GM12878 (cell line): ENCODE results near the gene CTAG1A. TPM values are rescaled to one million over a fixed set of nuclear protein-coding genes. Genes with fewer than 3 reads are reported as not detected.
"Not testable (repeated sequence)": the region's sequence is repeated elsewhere in the genome, so short reads cannot be mapped to it uniquely, and the experiment has no call there.

Experiments
- ATAC-seq: fragments of 200-7000 bp; cut with Tn5 transposase; 3 replicates; pipeline ENCODE4 v1.9.1; 2020; ENCODE audit warnings: mild to moderate bottlenecking, moderate library complexity
- Bru-seq: library from RNA; stranded (reverse); fragments of 400-500 nt; gene quantifications from one replicate; lab custom pipeline; 2021; lab: Mats Ljungman, UMichigan
- BruChase-seq, 2 experiments: library from RNA; stranded (reverse); fragments of 400-500 nt; gene quantifications; one replicate each; lab custom pipeline; 2021; lab: Mats Ljungman, UMichigan
- BruUV-seq: library from RNA; stranded (reverse); fragments of 400-500 nt; replicated peaks from 2 replicates; lab custom pipeline; 2021; lab: Mats Ljungman, UMichigan
- CTCF ChIA-PET: fragments of 300-600 bp; sonication (Branson Sonifier 250); formaldehyde crosslinking; extraction: SDS; loops from one replicate; lab custom pipeline; 2021; ENCODE audit warnings: inconsistent platforms; lab: Yijun Ruan, JAX
- POLR2A ChIA-PET: fragments of 350-600 bp; formaldehyde crosslinking; extraction: SDS; loops from one replicate; lab custom pipeline; 2021; ENCODE audit warnings: inconsistent platforms; lab: Charles Lee
- RAD21 ChIA-PET: fragments of 300-600 bp; sonication (Branson Sonifier 250); formaldehyde crosslinking; loops from one replicate; lab custom pipeline; 2023; ENCODE audit warnings: antibody characterized with exemption; ENCODE audit not compliant: unreplicated experiment; lab: Charles Lee
- SMC1A ChIA-PET: fragments of 300-600 bp; sonication (Branson Sonifier 250); formaldehyde crosslinking; loops from one replicate; lab custom pipeline; 2023; ENCODE audit not compliant: unreplicated experiment, uncharacterized antibody; lab: Charles Lee
- DNase-seq: peaks from one replicate; pipeline ENCODE4 v3.0.0-alpha.2; 2011; ENCODE audit warnings: low read depth, low spot score
- FAIRE-seq: peaks from 3 replicates; lab custom pipeline; 2011; peaks lifted over from hg19 to GRCh38; lab: Jason Lieb, UNC
- H2AFZ ChIP-seq: 2 replicates; pipeline ENCODE4 v1.6.0; 2011; ENCODE audit warnings: low read depth, low read length, control low read depth; ENCODE audit not compliant: control insufficient read depth
- H3K27ac ChIP-seq: 2 replicates; pipeline ENCODE4 v1.5.1; 2011; ENCODE audit warnings: control low read depth; ENCODE audit not compliant: control insufficient read depth, insufficient read depth
- H3K27me3 ChIP-seq, 2 experiments: replicated peaks in 1 of 2; 2 replicates each; pipeline versions ENCODE4 v1.6.0 to v1.6.1; 2011; ENCODE audit warnings: low read length in 1 of 2; ENCODE audit not compliant: control insufficient read depth in 2 of 2, insufficient read depth in 2 of 2
- H3K36me3 ChIP-seq, 2 experiments: 2 replicates each; pipeline ENCODE4 v1.5.1; 2011; ENCODE audit warnings: low read length in 1 of 2; ENCODE audit not compliant: control insufficient read depth in 2 of 2, insufficient read depth in 2 of 2
- H3K4me1 ChIP-seq: 2 replicates; pipeline ENCODE4 v1.6.1; 2011; ENCODE audit warnings: mild to moderate bottlenecking, low read length, moderate library complexity, mixed read lengths; ENCODE audit not compliant: control insufficient read depth, insufficient read depth
- H3K4me2 ChIP-seq: 2 replicates; pipeline ENCODE4 v1.6.0; 2011; ENCODE audit warnings: control low read depth; ENCODE audit not compliant: control insufficient read depth, insufficient read depth
- H3K4me3 ChIP-seq: fragments of 200-600 bp; sonication (generic); 2 replicates; pipeline ENCODE4 v1.5.1; 2016
- H3K79me2 ChIP-seq: 2 replicates; pipeline ENCODE4 v1.6.0; 2011; ENCODE audit warnings: low read length; ENCODE audit not compliant: control insufficient read depth, insufficient read depth
- H3K9ac ChIP-seq: 2 replicates; pipeline ENCODE4 v1.8.0; 2011; ENCODE audit warnings: low read length, control low read depth, mixed read lengths; ENCODE audit not compliant: control insufficient read depth, insufficient read depth
- H3K9me3 ChIP-seq: replicated peaks from 3 replicates; pipeline ENCODE4 v1.5.1; 2011; ENCODE audit warnings: mild to moderate bottlenecking, low read length; ENCODE audit not compliant: control insufficient read depth, insufficient read depth
- H4K20me1 ChIP-seq: 2 replicates; pipeline ENCODE4 v1.6.0; 2011; ENCODE audit not compliant: control insufficient read depth, insufficient read depth
- BCL11A ChIP-seq: IDR thresholded peaks from 2 replicates; pipeline ENCODE4 v1.6.1; 2011; ENCODE audit warnings: low read depth, low read length
- BHLHE40 ChIP-seq, 2 experiments: fragments of 450-650 bp in 1 of 2; IDR thresholded peaks; 2 replicates each; pipeline ENCODE4 v1.6.1; 2011 to 2017; ENCODE audit warnings: low read depth in 2 of 2, borderline replicate concordance in 1 of 2, improper control_type of control experiment in 1 of 2, low read length in 1 of 2, mild to moderate bottlenecking in 1 of 2
- HCFC1 ChIP-seq: fragments of 150-350 bp; IDR thresholded peaks from 2 replicates; pipeline ENCODE4 v1.6.1; 2014; ENCODE audit warnings: low read length
- SUPT20H ChIP-seq: IDR thresholded peaks from 2 replicates; pipeline ENCODE4 v1.6.1; 2011; ENCODE audit warnings: low read depth, mild to moderate bottlenecking, low read length, moderate library complexity, borderline replicate concordance; ENCODE audit not compliant: control insufficient read depth
- ZBTB11 ChIP-seq: fragments of 450-650 bp; formaldehyde crosslinking; IDR thresholded peaks from 2 replicates; pipeline ENCODE4 v1.5.0; 2022; ENCODE audit warnings: mild to moderate bottlenecking, missing genetic modification characterization
- WGBS: methylation state at CpG from one replicate; pipeline ENCODE4 v1.1.6; 2016; ENCODE audit warnings: low lambda C conversion rate; ENCODE audit not compliant: insufficient replicate concordance, insufficient coverage; ENCODE audit errors: missing lambda C conversion rate; 5-methylcytosine and 5-hydroxymethylcytosine counted together
- in situ Hi-C: fragments of 300-500 bp; cut with MboI; formaldehyde crosslinking; loops from 9 replicates; pipeline ENCODE4 v1.14.3; 2018; ENCODE audit warnings: mixed read lengths
- intact Hi-C: fragments of 100-400 bp; cut with micrococcal nuclease; formaldehyde crosslinking; loops from one replicate; pipeline ENCODE4 v1.14.2; 2022; ENCODE audit not compliant: unreplicated experiment
- long read RNA-seq, 2 experiments: library from polyadenylated mRNA; unstranded; transcript quantifications; one replicate each; pipeline ENCODE4 v2.0.0, GENCODE V29; 2019 to 2020
- polyA minus RNA-seq, 3 experiments: library from RNA; depleted of rRNA, polyadenylated mRNA; stranded (reverse); fragments of >200 nt; gene quantifications; 2 replicates each; pipeline ENCODE4 v1.2.3, GENCODE V29; 2011
- polyA plus RNA-seq, 11 experiments: library from polyadenylated mRNA; depleted of rRNA in 4 of 11; unstranded in 6 of 11; stranded (reverse) in 5 of 11; fragments of >200 nt; fragmentation: Nextera tagmentation in 4 of 11; fragmentation: Illumina TruSeq in 1 of 11; extraction: Ambion mirVana in 4 of 11; extraction: Trizol in 1 of 11; gene quantifications; 1 replicate in 1 of 11; 2 replicates in 10 of 11; pipeline versions ENCODE4 v1.2.1 to v1.2.3, GENCODE V29; 2011 to 2016; ENCODE audit warnings: inconsistent platforms in 2 of 11, missing spikeins in 2 of 11, low read depth in 1 of 11
- total RNA-seq, 4 experiments: library from RNA; depleted of rRNA in 3 of 4; stranded (reverse); fragments of >200 nt in 3 of 4; fragmentation: Illumina TruSeq in 1 of 4; extraction: Trizol in 1 of 4; gene quantifications; 2 replicates each; pipeline versions ENCODE4 v1.2.1 to v1.2.3, GENCODE V29; 2013 to 2021
- TF ChIP-seq, protein P1 (sequence below): fragments of 450-650 bp; conservative IDR thresholded peaks from 2 replicates; pipeline ENCODE4 v1.6.1; 2017; ENCODE audit warnings: mild to moderate bottlenecking, moderate library complexity

Gene CTAG1A
- not detected in 2 replicates for total RNA-seq (2013; cell fraction: nucleolus; rRNA removed)
- total RNA-seq (2014; rRNA removed) (not detected in 2 replicates), total RNA-seq (2014; rRNA removed; fragmentation: Illumina TruSeq; extraction: Trizol) (not detected in 2 replicates), total RNA-seq (2021) (not detected in 2 replicates), polyA plus RNA-seq (2011; rRNA removed) (not detected in 2 replicates), polyA plus RNA-seq (2014; fragmentation: Illumina TruSeq; extraction: Trizol) (not detected in 2 replicates), polyA plus RNA-seq (2014; fragmentation: Nextera tagmentation; extraction: Ambion mirVana) (not detected), polyA plus RNA-seq (2014; rRNA removed) (not detected in 2 replicates), polyA plus RNA-seq (2016; fragmentation: Nextera tagmentation; extraction: Ambion mirVana) (not detected), polyA minus RNA-seq (2011; rRNA and poly(A)+ RNA removed) (not detected in 2 replicates), Bru-seq, nascent RNA (percentile 9 among the genes with signal in this experiment), BruChase-seq, experiment 1, labeled RNA remaining after a 6-hour chase (not detected), BruChase-seq, experiment 2, labeled RNA remaining after a 2-hour chase (not detected)
- polyA plus RNA-seq (2011; ENCODE audit: low read depth): not detected
- not detected in 2 replicates for polyA plus RNA-seq (2011; cell fraction: cytosol; rRNA removed)
- polyA plus RNA-seq (2011; cell fraction: nucleus; rRNA removed): not detected in 2 replicates
- polyA plus RNA-seq (2012): not detected in 2 replicates
- polyA minus RNA-seq (2011; cell fraction: cytosol; rRNA and poly(A)+ RNA removed): not detected in 2 replicates
- polyA minus RNA-seq (2011; cell fraction: nucleus; rRNA and poly(A)+ RNA removed): not detected in 2 replicates
- long read RNA-seq, experiment 1: 0 reads
- long read RNA-seq, experiment 2: 0 reads

DNA sequence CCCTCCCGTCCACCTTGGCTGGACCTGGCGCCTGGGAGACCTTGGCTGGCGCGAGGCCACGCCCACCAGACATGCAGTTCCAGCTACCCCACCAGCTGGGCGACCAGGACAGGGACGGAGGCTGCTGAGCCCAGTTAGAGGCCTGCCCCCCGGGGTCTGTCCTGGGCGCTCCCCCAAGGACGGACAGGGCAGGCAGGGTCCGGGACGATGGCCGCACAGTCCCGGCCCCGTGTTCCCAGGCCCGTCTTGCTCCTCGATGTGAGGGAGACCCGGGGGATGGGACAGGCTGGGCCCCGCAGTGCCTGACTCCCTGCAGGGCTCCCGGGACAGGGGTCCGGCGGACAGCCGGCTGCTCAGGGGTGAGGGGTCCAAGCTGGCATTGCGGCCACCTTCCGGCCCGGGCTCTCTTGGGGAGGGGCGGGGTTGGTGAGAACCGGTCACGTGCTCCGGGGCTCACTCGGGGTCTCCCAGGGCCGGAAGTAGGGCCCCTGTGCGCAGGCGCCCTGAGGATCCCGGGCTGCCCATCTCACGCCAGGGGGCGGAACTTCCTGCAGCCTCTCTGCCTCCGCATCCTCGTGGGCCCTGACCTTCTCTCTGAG, at the start of gene CTAG1A:
Gene CTAG1A, plus strand, starts transcription at position 549 of the 599 bp plus-strand sequence. CDS start 74 bp downstream, outside the sequence.
- H3K4me2 ChIP-seq, DNase-seq, H3K4me1 ChIP-seq, H3K9me3 ChIP-seq, H2AFZ ChIP-seq, FAIRE-seq, H3K36me3 ChIP-seq, H3K9ac ChIP-seq, H3K27me3 ChIP-seq, CTCF ChIA-PET, H3K4me3 ChIP-seq, SMC1A ChIA-PET, H3K79me2 ChIP-seq, POLR2A ChIA-PET, H4K20me1 ChIP-seq, ATAC-seq, BruUV-seq, intact Hi-C loops, RAD21 ChIA-PET, H3K27ac ChIP-seq: not testable (repeated sequence)
- in situ Hi-C loops: loop anchor here (25.0 kb wide), 1 partner anchor 153 kb away; no protein-coding TSS in a partner anchor
- WGBS: no CpG with 5 or more reads among the region's 39 CpGs

DNA sequence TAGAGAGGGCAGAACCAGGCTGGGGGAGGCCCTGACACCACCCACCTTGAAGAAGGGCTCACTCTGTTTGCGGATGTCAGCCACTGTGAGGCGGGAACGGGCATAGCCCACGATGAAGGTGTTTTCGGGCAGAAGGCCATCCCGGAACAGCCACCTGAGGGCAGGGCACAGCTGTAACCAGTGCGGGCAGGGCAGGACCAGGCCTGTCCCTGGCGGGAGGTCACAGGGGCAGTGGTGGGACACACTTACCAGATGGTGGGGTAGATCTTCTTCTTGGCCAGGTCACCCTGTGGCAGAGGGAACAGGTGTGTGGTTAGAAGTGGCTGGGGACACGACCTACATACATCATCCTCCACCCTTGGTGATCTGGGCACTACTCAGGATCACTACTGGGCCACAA, 49.0 kb upstream of the CTAG1A start:
- Histone ChIP-seq H3K36me3 (peaks cover 4 to 8% of the 10 kb centered on the region in 2 experiments), H3K4me3 (no peak overlapping the region), H3K79me2 (no peaks in the 10 kb centered on the region), H3K4me2 (no peak overlapping the region), H3K9ac (no peak overlapping the region), H4K20me1 (no peaks in the 10 kb centered on the region), H3K9me3 (no peaks in the 10 kb centered on the region), H3K27ac (no peak overlapping the region), H3K27me3 (no peaks in the 10 kb centered on the region), H3K4me1 (peaks cover 5% of the 10 kb centered on the region), H2AFZ (no peak overlapping the region)
- ChIA-PET SMC1A (no interaction called here), POLR2A (no interaction called here), CTCF (interaction anchor here (0.9 to 1.3 kb wide), 4 partner anchors 9 to 397 kb away, joined by 3 to 14 read pairs (median 5); partner anchors contain the start of gene FLNA), RAD21 (no interaction called here)
- FAIRE-seq: no peak
- intact Hi-C loops (loop anchor here (2.0 kb wide), 2 partner anchors 163 to 219 kb away; no protein-coding TSS in a partner anchor), in situ Hi-C loops (loop anchor here (5.0 to 25.0 kb wide), 3 partner anchors 159 to 1579 kb away; partner anchors contain the start of genes EMD and OPN1LW)
- DNase-seq: no peak
- 50% methylated on average over 9 of the region's 9 CpGs for WGBS
- BruUV-seq: no TSS peak
- ATAC-seq: no peak
- TF ChIP-seq SUPT20H (no peak), HCFC1 (no peak), BHLHE40 (IDR thresholded peaks at IDR 0.05; ENCODE audit: borderline replicate concordance in 1 of 2, low read depth in 2 of 2, low read length in 1 of 2) (no peak), BCL11A (no peak), ZBTB11 (CRISPR knock-in tag) (no peak)
- TF ChIP-seq, protein P1, sequence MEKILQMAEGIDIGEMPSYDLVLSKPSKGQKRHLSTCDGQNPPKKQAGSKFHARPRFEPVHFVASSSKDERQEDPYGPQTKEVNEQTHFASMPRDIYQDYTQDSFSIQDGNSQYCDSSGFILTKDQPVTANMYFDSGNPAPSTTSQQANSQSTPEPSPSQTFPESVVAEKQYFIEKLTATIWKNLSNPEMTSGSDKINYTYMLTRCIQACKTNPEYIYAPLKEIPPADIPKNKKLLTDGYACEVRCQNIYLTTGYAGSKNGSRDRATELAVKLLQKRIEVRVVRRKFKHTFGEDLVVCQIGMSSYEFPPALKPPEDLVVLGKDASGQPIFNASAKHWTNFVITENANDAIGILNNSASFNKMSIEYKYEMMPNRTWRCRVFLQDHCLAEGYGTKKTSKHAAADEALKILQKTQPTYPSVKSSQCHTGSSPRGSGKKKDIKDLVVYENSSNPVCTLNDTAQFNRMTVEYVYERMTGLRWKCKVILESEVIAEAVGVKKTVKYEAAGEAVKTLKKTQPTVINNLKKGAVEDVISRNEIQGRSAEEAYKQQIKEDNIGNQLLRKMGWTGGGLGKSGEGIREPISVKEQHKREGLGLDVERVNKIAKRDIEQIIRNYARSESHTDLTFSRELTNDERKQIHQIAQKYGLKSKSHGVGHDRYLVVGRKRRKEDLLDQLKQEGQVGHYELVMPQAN: no peak
